ENCODE results near the gene CACNA1H. TPM values are rescaled to one million over a fixed set of nuclear protein-coding genes. Genes with fewer than 3 reads are reported as not detected.

The CACNA1H gene
- total RNA-seq, 1 donor from 2014 or later = under 0.01 TPM

GRCh38 chr16:1211451-1212268 lies 58.8 kb downstream of the CACNA1H start:
- no peak for DNase-seq (ENCODE audit: low read depth in 2 of 2)

- no peak for DNase-seq (ENCODE audit: low read depth in 2 of 2)
These were observed 59.8 kb downstream of the CACNA1H start for GRCh38 chr16:1212616-1213194.

- DNase-seq (ENCODE audit: low read depth in 2 of 2) = no peak
These were observed 60.3 kb downstream of the CACNA1H start for GRCh38 chr16:1213231-1213630.

GRCh38 chr16:1213796-1214372 lies 61.0 kb downstream of the CACNA1H start:
- DNase-seq (ENCODE audit: low read depth in 2 of 2) = no peak

DNA sequence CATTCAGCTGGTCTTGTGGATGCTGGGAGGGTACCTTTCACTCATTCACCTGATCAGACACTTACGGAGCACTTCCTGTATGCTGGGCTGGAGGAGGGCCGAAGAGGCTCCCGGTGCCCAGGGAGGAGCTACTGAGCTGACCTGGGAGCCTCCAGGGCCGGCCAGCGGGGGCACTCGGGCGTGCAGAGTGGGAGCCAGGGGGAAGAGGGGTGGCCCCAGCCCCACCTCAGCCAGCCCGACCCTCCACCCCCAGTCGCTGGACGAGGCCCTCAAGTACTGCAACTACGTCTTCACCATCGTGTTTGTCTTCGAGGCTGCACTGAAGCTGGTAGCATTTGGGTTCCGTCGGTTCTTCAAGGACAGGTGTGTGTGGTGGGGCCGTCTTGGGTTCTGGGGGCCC lies 61.8 kb downstream of the CACNA1H start:
- no peak for DNase-seq (ENCODE audit: low read depth in 2 of 2)

- no peak for DNase-seq (ENCODE audit: low read depth in 2 of 2)
These were observed 62.8 kb downstream of the CACNA1H start for GRCh38 chr16:1215574-1216295.

DNA sequence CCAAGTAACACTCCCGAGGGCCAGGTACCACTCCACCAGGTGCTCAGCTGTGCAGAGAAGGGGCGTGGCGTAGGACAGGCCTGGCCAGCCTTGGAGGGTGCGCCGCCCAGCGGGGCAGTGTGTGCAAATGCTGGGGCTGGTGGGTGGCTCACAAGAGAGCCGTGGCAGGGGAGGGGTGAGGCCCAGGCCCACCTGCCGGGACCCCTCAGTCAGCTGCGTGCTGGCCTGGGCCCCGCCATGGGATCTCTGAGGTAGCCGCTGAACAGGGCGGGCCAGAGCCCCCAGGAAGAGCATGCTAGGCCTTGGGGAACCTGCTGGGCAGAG lies 63.4 kb downstream of the CACNA1H start:
- no peak for DNase-seq (ENCODE audit: low read depth in 2 of 2)

DNA sequence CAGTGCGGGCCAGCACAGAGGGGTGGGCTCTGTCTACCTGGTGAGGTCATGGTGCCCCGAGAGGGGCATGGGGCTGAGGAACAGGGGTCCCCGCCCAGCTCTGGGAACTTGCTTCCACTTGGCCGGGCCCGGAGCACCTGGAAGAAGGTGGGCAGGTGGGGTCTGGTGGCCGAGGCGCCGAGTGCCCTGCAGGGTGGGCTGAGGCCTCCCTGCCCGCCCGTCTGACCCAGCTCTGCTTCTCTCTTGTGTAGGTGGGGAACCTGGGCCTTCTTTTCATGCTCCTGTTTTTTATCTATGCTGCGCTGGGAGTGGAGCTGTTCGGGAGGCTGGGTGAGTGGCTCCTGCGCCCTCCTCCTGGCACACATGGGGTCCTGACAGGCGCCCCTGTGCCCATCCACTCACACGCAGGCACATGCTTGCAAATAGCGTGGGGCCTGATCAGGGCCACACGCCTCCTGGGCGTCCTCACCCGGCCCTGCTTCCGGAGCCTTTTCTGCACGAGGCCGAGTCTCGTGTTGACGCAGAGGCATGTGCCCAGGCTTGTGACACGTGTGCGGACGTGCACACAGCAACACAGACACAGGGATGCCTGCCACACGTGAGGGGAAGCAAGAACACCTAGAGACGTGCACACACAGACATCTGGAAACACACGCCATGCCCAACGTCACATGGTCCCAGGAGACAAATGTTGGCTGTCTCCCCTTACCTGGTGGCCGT lies 63.9 kb downstream of the CACNA1H start:
- DNase-seq (ENCODE audit: low read depth in 2 of 2) = no peak

DNA sequence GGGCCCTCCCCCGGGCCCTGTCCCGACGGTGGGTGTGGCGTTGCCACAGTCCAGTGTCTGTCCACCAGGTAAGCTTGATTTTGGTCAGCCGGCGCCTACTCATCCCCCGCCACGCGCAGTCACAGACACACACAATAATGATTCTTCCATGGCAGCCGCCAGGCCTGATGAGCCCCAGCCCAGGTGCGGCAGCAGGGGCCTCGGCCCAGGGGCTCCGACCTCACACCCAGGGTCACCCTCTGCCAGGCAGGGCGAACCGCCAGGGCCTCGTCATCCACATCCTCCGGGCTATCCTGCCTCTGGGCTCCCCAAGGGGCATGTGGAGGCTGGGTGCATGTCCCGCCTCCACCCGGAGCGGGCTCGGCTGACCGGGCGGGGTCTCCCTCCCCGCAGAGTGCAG lies 64.6 kb downstream of the CACNA1H start:
- no peak for DNase-seq (ENCODE audit: low read depth in 2 of 2)

GRCh38 chr16:1218061-1218929 lies 65.4 kb downstream of the CACNA1H start:
- DNase-seq (ENCODE audit: low read depth in 2 of 2) = no peak

GRCh38 chr16:1218930-1219611 lies 66.2 kb downstream of the CACNA1H start:
- no peak for DNase-seq (ENCODE audit: low read depth in 2 of 2)

DNA sequence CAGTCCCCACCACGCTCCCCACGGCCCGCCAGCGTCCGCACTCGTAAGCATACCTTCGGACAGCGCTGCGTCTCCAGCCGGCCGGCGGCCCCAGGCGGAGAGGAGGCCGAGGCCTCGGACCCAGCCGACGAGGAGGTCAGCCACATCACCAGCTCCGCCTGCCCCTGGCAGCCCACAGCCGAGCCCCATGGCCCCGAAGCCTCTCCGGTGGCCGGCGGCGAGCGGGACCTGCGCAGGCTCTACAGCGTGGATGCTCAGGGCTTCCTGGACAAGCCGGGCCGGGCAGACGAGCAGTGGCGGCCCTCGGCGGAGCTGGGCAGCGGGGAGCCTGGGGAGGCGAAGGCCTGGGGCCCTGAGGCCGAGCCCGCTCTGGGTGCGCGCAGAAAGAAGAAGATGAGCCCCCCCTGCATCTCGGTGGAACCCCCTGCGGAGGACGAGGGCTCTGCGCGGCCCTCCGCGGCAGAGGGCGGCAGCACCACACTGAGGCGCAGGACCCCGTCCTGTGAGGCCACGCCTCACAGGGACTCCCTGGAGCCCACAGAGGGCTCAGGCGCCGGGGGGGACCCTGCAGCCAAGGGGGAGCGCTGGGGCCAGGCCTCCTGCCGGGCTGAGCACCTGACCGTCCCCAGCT lies 67.3 kb downstream of the CACNA1H start:
- DNase-seq (ENCODE audit: low read depth in 2 of 2) = no peak

DNA sequence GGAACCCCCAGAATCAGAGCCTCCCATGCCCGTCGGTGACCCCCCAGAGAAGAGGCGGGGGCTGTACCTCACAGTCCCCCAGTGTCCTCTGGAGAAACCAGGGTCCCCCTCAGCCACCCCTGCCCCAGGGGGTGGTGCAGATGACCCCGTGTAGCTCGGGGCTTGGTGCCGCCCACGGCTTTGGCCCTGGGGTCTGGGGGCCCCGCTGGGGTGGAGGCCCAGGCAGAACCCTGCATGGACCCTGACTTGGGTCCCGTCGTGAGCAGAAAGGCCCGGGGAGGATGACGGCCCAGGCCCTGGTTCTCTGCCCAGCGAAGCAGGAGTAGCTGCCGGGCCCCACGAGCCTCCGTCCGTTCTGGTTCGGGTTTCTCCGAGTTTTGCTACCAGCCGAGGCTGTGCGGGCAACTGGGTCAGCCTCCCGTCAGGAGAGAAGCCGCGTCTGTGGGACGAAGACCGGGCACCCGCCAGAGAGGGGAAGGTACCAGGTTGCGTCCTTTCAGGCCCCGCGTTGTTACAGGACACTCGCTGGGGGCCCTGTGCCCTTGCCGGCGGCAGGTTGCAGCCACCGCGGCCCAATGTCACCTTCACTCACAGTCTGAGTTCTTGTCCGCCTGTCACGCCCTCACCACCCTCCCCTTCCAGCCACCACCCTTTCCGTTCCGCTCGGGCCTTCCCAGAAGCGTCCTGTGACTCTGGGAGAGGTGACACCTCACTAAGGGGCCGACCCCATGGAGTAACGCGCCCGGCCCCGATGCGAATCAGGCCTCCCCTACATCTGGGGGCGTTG lies 68.1 kb downstream of the CACNA1H start:
- DNase-seq (ENCODE audit: low read depth in 2 of 2) = no peak

- no peak for DNase-seq (ENCODE audit: low read depth in 2 of 2)
These were observed 69.0 kb downstream of the CACNA1H start for GRCh38 chr16:1221628-1222552.

- no peak for DNase-seq (ENCODE audit: low read depth in 2 of 2)
These were observed 69.8 kb downstream of the CACNA1H start for GRCh38 chr16:1222553-1223354.

DNA sequence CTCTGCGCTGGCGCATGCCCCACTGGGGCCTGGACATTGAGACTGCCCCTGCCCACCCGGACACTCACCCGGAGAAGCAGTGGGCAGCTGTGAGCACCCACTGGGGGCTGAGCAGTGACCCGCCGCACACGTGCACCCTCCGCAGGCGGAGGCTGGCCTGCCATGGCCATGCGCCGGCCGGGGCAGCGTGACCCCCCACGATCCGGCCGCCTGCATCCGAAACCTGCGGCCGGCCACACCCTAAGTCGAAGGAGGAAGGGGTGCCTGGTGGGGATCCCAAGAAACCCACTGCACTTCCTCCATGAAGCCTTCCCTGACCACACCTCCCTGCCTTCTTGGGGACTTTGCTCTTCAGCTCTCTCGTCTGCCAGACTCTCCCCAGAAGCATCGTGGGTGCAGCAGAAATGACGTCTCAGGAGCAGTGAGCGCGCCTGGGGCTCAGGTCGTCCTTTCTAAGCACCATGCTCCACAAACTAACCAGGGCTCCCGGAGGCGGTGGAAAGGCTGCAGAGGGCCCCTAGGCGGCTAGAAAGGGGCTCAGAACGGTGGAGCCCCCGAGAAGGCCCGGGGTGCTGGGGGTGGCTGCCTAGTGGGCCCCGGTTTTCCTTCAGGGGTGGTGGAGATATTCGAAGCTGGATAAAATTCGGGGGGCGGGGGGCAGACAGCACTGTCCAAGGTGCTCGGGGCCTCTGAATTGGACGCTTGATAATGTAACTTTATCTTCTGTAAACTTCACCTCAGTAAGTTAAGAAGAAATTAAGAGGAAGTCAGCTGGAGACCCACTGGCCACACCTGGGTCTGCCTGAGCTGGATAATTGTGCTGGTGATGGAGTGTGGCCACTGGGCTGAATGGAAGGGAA lies 70.7 kb downstream of the CACNA1H start:
- DNase-seq (ENCODE audit: low read depth in 2 of 2) = no peak

Data from dermis microvascular lymphatic vessel endothelial cell (primary cell).